ENCODE results near the gene KLLN.
"Not testable (repeated sequence)": the region's sequence is repeated elsewhere in the genome, so short reads cannot be mapped to it uniquely, and the experiment has no call there.

The KLLN gene

GRCh38 chr10:87880336-87880735, 17.0 kb upstream of the KLLN start:
- Histone ChIP-seq H3K9ac (ENCODE audit: low read depth, low read length) (no peak overlapping the region), H3K4me3 (ENCODE audit: low read length) (no peak overlapping the region), H3K4me1 (ENCODE audit: insufficient read depth, low read length) (peaks cover 5% of the 10 kb centered on the region; the same call in 1 of the 2 replicates), H3K27me3 (ENCODE audit: insufficient read depth, low read length) (no peaks in the 10 kb centered on the region), H3K36me3 (ENCODE audit: insufficient read depth, low read length) (peaks cover 28% of the 10 kb centered on the region), H3K9me3 (ENCODE audit: insufficient read depth, low read depth, low read length) (peaks cover 4% of the 10 kb centered on the region; the same call in 1 of the 2 replicates), H3K27ac (ENCODE audit: low read depth, low read length) (no peak overlapping the region)

GRCh38 chr10:87878664-87879459, 15.5 kb upstream of the KLLN start:
- H3K27ac ChIP-seq (ENCODE audit: low read depth, low read length), result no peak overlapping the region

GRCh38 chr10:87875929-87876571, 12.7 kb upstream of the KLLN start:
- no peaks in the 10 kb centered on the region for H3K9me3 ChIP-seq (ENCODE audit: insufficient read depth, low read depth, low read length)
- 98% methylated on average over 3 of the region's 4 CpGs for WGBS
- no peak overlapping the region for H3K4me3 ChIP-seq (ENCODE audit: low read length)
- peaks cover 13% of the 10 kb centered on the region for H3K4me1 ChIP-seq (ENCODE audit: insufficient read depth, low read length)
- no peak overlapping the region for H3K27ac ChIP-seq (ENCODE audit: low read depth, low read length)
- H3K36me3 ChIP-seq (ENCODE audit: insufficient read depth, low read length), result peaks cover 17% of the 10 kb centered on the region
- no peaks in the 10 kb centered on the region for H3K27me3 ChIP-seq (ENCODE audit: insufficient read depth, low read length)
- H3K9ac ChIP-seq (ENCODE audit: low read depth, low read length), result no peak overlapping the region

More at GRCh38 chr10:87878664-87879459, 15.5 kb upstream of the KLLN start:
- Histone ChIP-seq H3K4me3 (ENCODE audit: low read length) (no peak overlapping the region), H3K9me3 (ENCODE audit: insufficient read depth, low read depth, low read length) (no peaks in the 10 kb centered on the region), H3K27me3 (ENCODE audit: insufficient read depth, low read length) (no peaks in the 10 kb centered on the region), H3K9ac (ENCODE audit: low read depth, low read length) (no peak overlapping the region), H3K36me3 (ENCODE audit: insufficient read depth, low read length) (peaks cover 21% of the 10 kb centered on the region), H3K4me1 (ENCODE audit: insufficient read depth, low read length) (peaks cover 10% of the 10 kb centered on the region)
- 94% methylated on average over 8 of the region's 9 CpGs for WGBS

GRCh38 chr10:87873656-87874055, 10.3 kb upstream of the KLLN start:
- H3K9ac ChIP-seq (ENCODE audit: low read depth, low read length), result no peak overlapping the region
- WGBS, result 97% methylated on average over 2 of the region's 2 CpGs

GRCh38 chr10:87872828-87873227, 9.5 kb upstream of the KLLN start:
- WGBS, result 92% methylated on average over 6 of the region's 6 CpGs
- Histone ChIP-seq H3K9me3 (ENCODE audit: insufficient read depth, low read depth, low read length) (no peaks in the 10 kb centered on the region), H3K9ac (ENCODE audit: low read depth, low read length) (no peak overlapping the region), H3K27me3 (ENCODE audit: insufficient read depth, low read length) (no peaks in the 10 kb centered on the region), H3K36me3 (ENCODE audit: insufficient read depth, low read length) (no peaks in the 10 kb centered on the region), H3K4me3 (ENCODE audit: low read length) (no peak overlapping the region), H3K27ac (ENCODE audit: low read depth, low read length) (no peak overlapping the region), H3K4me1 (ENCODE audit: insufficient read depth, low read length) (peaks cover 16% of the 10 kb centered on the region)

More at GRCh38 chr10:87873656-87874055, 10.3 kb upstream of the KLLN start:
- no peak overlapping the region for H3K4me3 ChIP-seq (ENCODE audit: low read length)
- no peak overlapping the region for H3K27ac ChIP-seq (ENCODE audit: low read depth, low read length)
- no peaks in the 10 kb centered on the region for H3K9me3 ChIP-seq (ENCODE audit: insufficient read depth, low read depth, low read length)
- peaks cover 9% of the 10 kb centered on the region for H3K4me1 ChIP-seq (ENCODE audit: insufficient read depth, low read length)
- H3K27me3 ChIP-seq (ENCODE audit: insufficient read depth, low read length), result no peaks in the 10 kb centered on the region
- peaks cover 5% of the 10 kb centered on the region; the same call in 1 of the 2 replicates for H3K36me3 ChIP-seq (ENCODE audit: insufficient read depth, low read length)

GRCh38 chr10:87869773-87870551, 6.6 kb upstream of the KLLN start:
- no CpG with 5 or more reads among the region's 3 CpGs for WGBS
- Histone ChIP-seq H3K36me3 (ENCODE audit: insufficient read depth, low read length) (peaks cover 3% of the 10 kb centered on the region; the same call in 1 of the 2 replicates), H3K9ac (ENCODE audit: low read depth, low read length) (no peak overlapping the region), H3K4me3 (ENCODE audit: low read length) (no peak overlapping the region), H3K4me1 (ENCODE audit: insufficient read depth, low read length) (peaks cover 30% of the 10 kb centered on the region), H3K9me3 (ENCODE audit: insufficient read depth, low read depth, low read length) (no peaks in the 10 kb centered on the region), H3K27me3 (ENCODE audit: insufficient read depth, low read length) (no peaks in the 10 kb centered on the region), H3K27ac (ENCODE audit: low read depth, low read length) (no peak overlapping the region)

GRCh38 chr10:87869139-87869538, 5.8 kb upstream of the KLLN start:
- H3K4me1 ChIP-seq (ENCODE audit: insufficient read depth, low read length), result peaks cover 28% of the 10 kb centered on the region
- not testable (repeated sequence) for H3K27ac ChIP-seq (ENCODE audit: low read depth, low read length); H3K4me3 ChIP-seq (ENCODE audit: low read length); H3K27me3 ChIP-seq (ENCODE audit: insufficient read depth, low read length); H3K36me3 ChIP-seq (ENCODE audit: insufficient read depth, low read length); H3K9me3 ChIP-seq (ENCODE audit: insufficient read depth, low read depth, low read length); H3K9ac ChIP-seq (ENCODE audit: low read depth, low read length)
- WGBS, result 92% methylated on average over 9 of the region's 9 CpGs

- no peak overlapping the region for H3K27ac ChIP-seq (ENCODE audit: low read depth, low read length)
- 86% methylated on average over 1 of the region's 1 CpG for whole genome bisulfite sequencing
Measured at GRCh38 chr10:87868277-87868676, 4.9 kb upstream of the KLLN start.

GRCh38 chr10:87867453-87867852, 4.1 kb upstream of the KLLN start:
- Histone ChIP-seq H3K9ac (ENCODE audit: low read depth, low read length) (no peak overlapping the region; the same call in 1 of the 2 replicates), H3K27me3 (ENCODE audit: insufficient read depth, low read length) (no peaks in the 10 kb centered on the region), H3K4me3 (ENCODE audit: low read length) (peak overlapping the region; percentile 96), H3K36me3 (ENCODE audit: insufficient read depth, low read length) (peaks cover 3% of the 10 kb centered on the region; the same call in 1 of the 2 replicates), H3K9me3 (ENCODE audit: insufficient read depth, low read depth, low read length) (no peaks in the 10 kb centered on the region), H3K4me1 (ENCODE audit: insufficient read depth, low read length) (peaks cover 22% of the 10 kb centered on the region), H3K27ac (ENCODE audit: low read depth, low read length) (no peak overlapping the region)

More at GRCh38 chr10:87868277-87868676, 4.9 kb upstream of the KLLN start:
- Histone ChIP-seq H3K4me1 (ENCODE audit: insufficient read depth, low read length) (peaks cover 22% of the 10 kb centered on the region), H3K4me3 (ENCODE audit: low read length) (peak overlapping the region; percentile 96), H3K9ac (ENCODE audit: low read depth, low read length) (no peak overlapping the region), H3K9me3 (ENCODE audit: insufficient read depth, low read depth, low read length) (no peaks in the 10 kb centered on the region), H3K27me3 (ENCODE audit: insufficient read depth, low read length) (no peaks in the 10 kb centered on the region), H3K36me3 (ENCODE audit: insufficient read depth, low read length) (peaks cover 3% of the 10 kb centered on the region; the same call in 1 of the 2 replicates)

- peaks cover 3% of the 10 kb centered on the region; the same call in 1 of the 2 replicates for H3K36me3 ChIP-seq (ENCODE audit: insufficient read depth, low read length)
- H3K27me3 ChIP-seq (ENCODE audit: insufficient read depth, low read length), result no peaks in the 10 kb centered on the region
- no peak overlapping the region for H3K27ac ChIP-seq (ENCODE audit: low read depth, low read length)
- H3K9ac ChIP-seq (ENCODE audit: low read depth, low read length), result peak overlapping the region; percentile 1; the same call in 1 of the 2 replicates
- peaks cover 22% of the 10 kb centered on the region for H3K4me1 ChIP-seq (ENCODE audit: insufficient read depth, low read length)
- H3K4me3 ChIP-seq (ENCODE audit: low read length), result peak overlapping the region; percentile 96
- H3K9me3 ChIP-seq (ENCODE audit: insufficient read depth, low read depth, low read length), result no peaks in the 10 kb centered on the region
- 80% methylated on average over 2 of the region's 3 CpGs for WGBS
Measured at GRCh38 chr10:87866412-87866974, 3.2 kb upstream of the KLLN start.

All from HUES64 (cell line).